ENCODE measurements around the gene PPBP. TPM values are rescaled to one million over a fixed set of nuclear protein-coding genes. Genes with fewer than 3 reads are reported as not detected.

Gene PPBP
- total RNA-seq, 1 donor, result not detected

DNA sequence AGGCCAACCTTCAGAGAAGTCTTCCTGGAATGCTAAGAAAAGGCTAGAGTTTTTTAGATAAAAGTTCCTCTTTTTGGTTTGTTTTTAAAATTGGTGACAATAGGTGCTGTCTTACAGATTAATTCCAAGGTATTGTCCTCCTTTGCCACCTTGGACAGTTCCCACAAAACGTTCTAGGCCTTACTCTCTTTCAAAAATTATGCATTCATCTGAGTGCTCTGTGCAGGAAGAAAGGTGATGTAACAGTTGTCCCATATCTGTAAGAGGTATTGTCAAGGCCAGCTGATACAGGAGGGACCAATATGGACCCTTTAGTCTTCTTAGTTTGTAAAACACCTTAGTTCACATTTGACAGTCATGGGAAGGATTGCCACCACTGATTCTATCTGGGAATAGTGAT, 26.3 kb upstream of the PPBP start:
- TF ChIP-seq, protein P1, sequence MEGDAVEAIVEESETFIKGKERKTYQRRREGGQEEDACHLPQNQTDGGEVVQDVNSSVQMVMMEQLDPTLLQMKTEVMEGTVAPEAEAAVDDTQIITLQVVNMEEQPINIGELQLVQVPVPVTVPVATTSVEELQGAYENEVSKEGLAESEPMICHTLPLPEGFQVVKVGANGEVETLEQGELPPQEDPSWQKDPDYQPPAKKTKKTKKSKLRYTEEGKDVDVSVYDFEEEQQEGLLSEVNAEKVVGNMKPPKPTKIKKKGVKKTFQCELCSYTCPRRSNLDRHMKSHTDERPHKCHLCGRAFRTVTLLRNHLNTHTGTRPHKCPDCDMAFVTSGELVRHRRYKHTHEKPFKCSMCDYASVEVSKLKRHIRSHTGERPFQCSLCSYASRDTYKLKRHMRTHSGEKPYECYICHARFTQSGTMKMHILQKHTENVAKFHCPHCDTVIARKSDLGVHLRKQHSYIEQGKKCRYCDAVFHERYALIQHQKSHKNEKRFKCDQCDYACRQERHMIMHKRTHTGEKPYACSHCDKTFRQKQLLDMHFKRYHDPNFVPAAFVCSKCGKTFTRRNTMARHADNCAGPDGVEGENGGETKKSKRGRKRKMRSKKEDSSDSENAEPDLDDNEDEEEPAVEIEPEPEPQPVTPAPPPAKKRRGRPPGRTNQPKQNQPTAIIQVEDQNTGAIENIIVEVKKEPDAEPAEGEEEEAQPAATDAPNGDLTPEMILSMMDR (IDR thresholded peaks at IDR 0.05; ENCODE audit: insufficient read depth, low read depth, low read length), result no peak
- peak; percentile 4 for DNase-seq (ENCODE audit: low read depth)
- H3K4me3 ChIP-seq (ENCODE audit: low read depth, low read length), result no peak overlapping the region

DNA sequence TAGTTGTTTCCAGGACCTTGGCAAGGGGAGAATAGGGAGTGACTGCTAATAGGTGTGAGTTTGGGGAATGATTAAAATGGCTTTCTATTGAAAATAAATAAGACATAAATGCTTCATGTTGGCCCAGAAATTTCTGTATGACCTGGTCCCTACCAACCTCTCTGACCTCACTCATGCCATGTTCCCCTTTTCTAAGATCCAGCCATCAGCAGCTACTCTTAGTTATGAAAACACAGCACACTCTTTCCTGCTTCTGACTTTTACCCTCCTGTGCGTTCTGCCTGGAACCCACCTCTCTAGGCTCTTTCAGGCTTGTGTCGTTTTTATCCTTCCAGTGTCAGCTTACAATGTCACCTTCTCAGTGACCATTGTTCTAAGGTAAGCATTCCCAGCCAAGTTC, 25.3 kb upstream of the PPBP start:
- H3K4me3 ChIP-seq (ENCODE audit: low read depth, low read length), result no peak overlapping the region
- DNase-seq (ENCODE audit: low read depth), result no peak
- TF ChIP-seq, protein P1 (IDR thresholded peaks at IDR 0.05; ENCODE audit: insufficient read depth, low read depth, low read length), result no peak

DNA sequence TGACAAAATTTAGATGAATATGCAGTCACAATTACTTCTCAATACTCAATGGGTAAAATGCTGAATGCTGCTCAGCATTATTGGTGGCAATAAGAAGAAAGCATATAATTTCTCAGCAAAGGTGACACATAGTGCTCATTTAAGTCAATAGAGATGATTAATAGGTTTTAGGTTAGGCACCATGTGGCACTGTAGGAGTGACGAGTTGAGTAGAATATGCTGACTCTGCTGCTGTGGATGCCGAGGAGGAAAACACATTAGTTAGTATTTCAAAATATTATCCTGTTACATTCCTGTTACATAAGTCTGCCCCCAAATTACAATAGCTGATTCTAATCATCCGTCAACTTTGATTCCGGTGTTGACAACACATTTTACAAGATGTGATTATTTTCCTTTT, 24.1 kb upstream of the PPBP start:
- TF ChIP-seq, protein P1 (IDR thresholded peaks at IDR 0.05; ENCODE audit: insufficient read depth, low read depth, low read length), result no peak
- DNase-seq (ENCODE audit: low read depth), result no peak
- no peak overlapping the region for H3K4me3 ChIP-seq (ENCODE audit: low read depth, low read length)

DNA sequence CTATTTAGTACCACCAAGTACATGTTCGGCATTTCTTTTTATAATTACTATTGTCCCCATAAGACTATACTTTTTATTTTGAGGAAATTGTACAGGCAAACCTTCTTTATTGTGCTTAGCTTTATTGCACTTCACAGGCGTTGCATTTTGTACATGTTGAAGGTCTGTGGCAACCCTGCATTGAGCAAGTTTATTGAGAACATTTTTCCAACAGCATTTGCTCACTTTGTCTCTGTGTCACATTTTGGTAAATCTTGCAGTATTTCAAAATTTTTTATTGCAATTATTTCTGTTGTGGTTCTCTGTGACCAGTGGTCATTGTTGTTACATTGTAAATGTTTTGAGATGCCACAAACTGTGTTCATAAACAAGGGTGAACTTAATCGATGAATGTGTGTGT, 21.3 kb upstream of the PPBP start:
- no peak for DNase-seq (ENCODE audit: low read depth)
- H3K4me3 ChIP-seq (ENCODE audit: low read depth, low read length), result no peak overlapping the region
- TF ChIP-seq, protein P1 (IDR thresholded peaks at IDR 0.05; ENCODE audit: insufficient read depth, low read depth, low read length), result no peak

DNA sequence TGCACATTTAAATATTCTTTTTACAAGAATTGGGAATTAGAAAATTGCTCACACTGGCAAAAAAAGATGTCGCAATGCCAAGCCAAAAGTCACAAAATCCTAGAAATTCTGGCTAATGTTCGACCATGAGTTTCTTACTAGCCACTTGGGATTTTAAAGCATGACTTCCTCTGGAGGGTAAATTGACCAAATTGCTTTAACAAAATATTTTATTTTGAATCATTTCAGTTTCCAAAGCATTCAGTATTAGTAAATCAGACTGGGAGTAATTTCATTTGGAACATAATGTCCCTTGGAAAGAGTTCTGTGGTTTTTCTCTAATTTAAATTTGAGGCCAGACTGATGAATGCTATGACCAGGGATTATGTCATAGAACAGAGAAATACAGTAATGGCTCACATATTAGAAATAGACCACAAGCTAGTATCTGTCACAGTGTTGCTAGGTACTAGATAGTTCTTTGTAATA, 18.1 kb upstream of the PPBP start:
- no peak overlapping the region for H3K4me3 ChIP-seq (ENCODE audit: low read depth, low read length)
- peak; percentile 30 for DNase-seq (ENCODE audit: low read depth)
- TF ChIP-seq, protein P1 (IDR thresholded peaks at IDR 0.05; ENCODE audit: insufficient read depth, low read depth, low read length), result no peak

DNA sequence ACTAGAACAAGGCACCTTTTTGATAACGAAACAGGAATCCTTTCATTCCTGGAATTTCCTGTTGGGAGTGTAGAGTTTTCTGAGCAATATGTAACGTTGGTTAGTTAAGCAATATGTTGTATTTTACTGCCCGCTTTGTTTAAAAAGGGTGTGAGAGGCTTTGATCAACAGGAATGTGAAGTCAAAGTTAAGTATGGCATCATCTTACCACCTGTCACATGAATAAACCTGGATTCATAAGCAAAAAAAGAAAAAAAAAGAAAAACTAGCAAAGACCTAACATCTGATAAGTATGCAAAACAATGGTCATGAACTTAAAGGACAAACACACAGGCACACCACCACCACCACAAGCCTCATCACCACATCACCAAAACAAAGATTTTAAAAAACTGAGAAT, 17.5 kb upstream of the PPBP start:
- TF ChIP-seq, protein P1 (IDR thresholded peaks at IDR 0.05; ENCODE audit: insufficient read depth, low read depth, low read length), result no peak
- DNase-seq (ENCODE audit: low read depth), result no peak
- H3K4me3 ChIP-seq (ENCODE audit: low read depth, low read length), result no peak overlapping the region

DNA sequence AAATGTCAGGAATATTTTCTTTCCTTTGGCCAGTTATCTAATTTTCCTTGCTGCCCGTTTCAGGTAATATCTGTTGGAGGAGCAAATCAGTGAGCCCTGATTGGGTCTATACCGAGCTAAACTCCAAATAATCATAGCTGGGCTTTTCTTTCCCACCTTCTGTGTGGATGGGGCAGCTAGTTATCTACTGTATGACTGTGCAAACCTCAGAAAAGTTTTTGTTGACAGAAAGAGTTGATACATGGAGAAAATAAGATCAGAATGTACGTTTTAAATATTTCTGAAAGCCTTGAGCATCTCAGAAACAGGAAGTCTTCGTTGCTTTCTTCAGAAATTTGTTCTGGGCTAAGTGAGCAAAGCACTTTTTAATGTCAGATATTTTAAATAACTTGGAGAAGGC, 16.7 kb upstream of the PPBP start:
- TF ChIP-seq, protein P1 (IDR thresholded peaks at IDR 0.05; ENCODE audit: insufficient read depth, low read depth, low read length), result no peak
- no peak for DNase-seq (ENCODE audit: low read depth)
- no peak overlapping the region for H3K4me3 ChIP-seq (ENCODE audit: low read depth, low read length)
